NCI-H1048 (cell line): ENCODE measurements around the gene HRH1.
"Not testable (repeated sequence)": the region's sequence is repeated elsewhere in the genome, so short reads cannot be mapped to it uniquely, and the experiment has no call there.

Experiments used
- DNase-seq: peaks from one replicate; lab custom pipeline; 2025; lab: John Stamatoyannopoulos, UW

Gene HRH1

GRCh38 chr3:11154036-11154952, at the start of gene HRH1:
HRH1 (plus strand) TSS chr3:11154493; CDS start chr3:11259038, 104,545 bp downstream.
- DNase-seq: no peak

GRCh38 chr3:11113316-11113715, 41.0 kb upstream of the HRH1 start:
- DNase-seq: not testable (repeated sequence)

GRCh38 chr3:11115548-11115947, 38.7 kb upstream of the HRH1 start:
- DNase-seq: no peak

- DNase-seq: no peak
These were observed 37.8 kb upstream of the HRH1 start for GRCh38 chr3:11116336-11117059.

GRCh38 chr3:11117591-11117990, 36.7 kb upstream of the HRH1 start:
- no peak for DNase-seq

- DNase-seq: no peak
These were observed 36.1 kb upstream of the HRH1 start for GRCh38 chr3:11118181-11118682.

GRCh38 chr3:11120091-11120805, 34.0 kb upstream of the HRH1 start:
- DNase-seq: no peak

GRCh38 chr3:11126653-11127052, 27.6 kb upstream of the HRH1 start:
- DNase-seq: no peak

GRCh38 chr3:11128682-11129632, 25.3 kb upstream of the HRH1 start:
- no peak for DNase-seq

GRCh38 chr3:11130385-11130784, 23.9 kb upstream of the HRH1 start:
- no peak for DNase-seq

GRCh38 chr3:11131371-11131770, 22.9 kb upstream of the HRH1 start:
- no peak for DNase-seq

- not testable (repeated sequence) for DNase-seq
These were observed 22.4 kb upstream of the HRH1 start for GRCh38 chr3:11131886-11132285.

- DNase-seq: no peak
These were observed 21.4 kb upstream of the HRH1 start for GRCh38 chr3:11132861-11133260.

GRCh38 chr3:11134794-11135193, 19.5 kb upstream of the HRH1 start:
- DNase-seq: no peak

- DNase-seq: no peak
These were observed 18.2 kb upstream of the HRH1 start for GRCh38 chr3:11136116-11136515.

- no peak for DNase-seq
These were observed 17.3 kb upstream of the HRH1 start for GRCh38 chr3:11136830-11137626.

- DNase-seq: no peak
These were observed 16.7 kb upstream of the HRH1 start for GRCh38 chr3:11137627-11137959.

- no peak for DNase-seq
These were observed 15.9 kb upstream of the HRH1 start for GRCh38 chr3:11138371-11138770.

GRCh38 chr3:11140030-11140712, 14.1 kb upstream of the HRH1 start:
- no peak for DNase-seq

- DNase-seq: no peak
These were observed 13.6 kb upstream of the HRH1 start for GRCh38 chr3:11140713-11141104.
